Measurements from ENCODE around the gene NUS1.
"Not testable (repeated sequence)": the region's sequence is repeated elsewhere in the genome, so short reads cannot be mapped to it uniquely, and the experiment has no call there.

Gene NUS1

DNA sequence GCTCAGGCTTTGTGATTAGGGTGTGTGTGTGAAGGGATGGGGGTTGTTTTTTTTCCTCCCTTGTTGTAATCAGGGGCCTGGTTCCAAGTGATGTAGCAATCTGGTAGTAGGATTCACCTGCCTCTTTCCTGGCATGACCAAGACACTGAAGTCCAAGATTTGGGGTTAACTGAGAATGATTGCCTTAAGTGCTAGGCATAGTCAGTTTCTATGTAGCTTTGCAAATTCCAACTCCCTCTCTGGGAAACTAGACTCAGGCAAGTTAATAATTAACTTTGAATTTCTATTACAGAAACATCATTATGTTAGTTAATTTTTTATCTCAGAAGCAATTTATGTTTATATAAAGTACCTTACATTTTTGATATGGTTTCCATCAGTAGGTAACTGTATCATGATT lies 43.6 kb downstream of the NUS1 start:
- no peak for DNase-seq

DNA sequence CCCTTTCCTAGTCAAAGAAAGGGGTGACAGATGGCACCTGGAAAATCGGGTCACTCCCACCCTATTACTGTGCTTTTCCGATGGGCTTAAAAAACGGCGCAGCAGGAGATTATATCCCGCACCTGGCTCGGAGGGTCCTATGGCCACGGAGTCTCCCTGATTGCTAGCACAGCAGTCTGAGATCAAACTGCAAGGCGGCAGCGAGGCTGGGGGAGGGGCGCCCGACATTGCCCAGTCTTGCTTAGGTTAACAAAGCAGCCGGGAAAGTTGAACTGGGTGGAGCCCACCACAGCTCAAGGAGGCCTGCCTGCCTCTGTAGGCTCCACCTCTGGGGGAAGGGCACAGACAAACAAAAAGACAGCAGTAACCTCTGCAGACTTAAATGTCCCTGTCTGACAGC lies 46.3 kb downstream of the NUS1 start:
- not testable (repeated sequence) for DNase-seq

DNA sequence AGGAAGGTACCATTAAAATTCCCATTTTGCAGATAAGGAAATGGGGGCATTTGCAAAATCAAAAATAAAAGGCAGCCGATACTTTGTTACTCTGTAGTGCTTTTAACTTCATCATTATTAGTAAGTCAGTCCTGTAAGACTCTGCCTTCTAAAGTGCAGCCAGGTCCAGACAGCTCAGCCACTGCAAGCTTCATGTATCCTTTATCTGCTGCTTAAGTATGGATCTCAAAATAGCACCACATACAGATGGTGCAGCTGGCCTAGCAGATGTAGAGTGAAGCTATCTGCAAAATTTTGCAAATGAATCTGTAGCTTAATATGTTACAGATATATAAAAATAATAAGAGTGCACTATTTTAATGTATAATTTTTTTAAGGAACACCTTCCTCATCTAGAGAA lies 53.4 kb downstream of the NUS1 start:
- no peak for DNase-seq

DNA sequence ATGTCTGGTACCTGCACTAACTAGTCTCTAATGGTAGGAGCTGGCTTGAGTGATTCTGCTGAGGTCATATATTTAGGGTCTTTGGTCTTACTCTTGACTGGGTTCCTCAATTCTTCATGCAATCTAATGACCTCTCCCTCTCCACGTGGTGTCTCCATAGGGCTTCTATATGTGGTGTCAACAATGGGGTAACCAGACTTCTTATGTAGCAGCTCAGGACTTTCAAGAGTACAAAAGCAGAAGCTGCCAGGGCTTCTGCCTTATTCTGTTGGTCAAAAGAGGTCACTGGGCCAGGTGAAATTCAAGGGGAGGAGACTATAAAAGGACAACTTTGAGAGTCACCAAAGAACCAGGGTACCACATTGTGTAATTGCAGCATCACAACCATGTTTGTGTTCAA lies 54.3 kb downstream of the NUS1 start:
- DNase-seq: no peak

DNA sequence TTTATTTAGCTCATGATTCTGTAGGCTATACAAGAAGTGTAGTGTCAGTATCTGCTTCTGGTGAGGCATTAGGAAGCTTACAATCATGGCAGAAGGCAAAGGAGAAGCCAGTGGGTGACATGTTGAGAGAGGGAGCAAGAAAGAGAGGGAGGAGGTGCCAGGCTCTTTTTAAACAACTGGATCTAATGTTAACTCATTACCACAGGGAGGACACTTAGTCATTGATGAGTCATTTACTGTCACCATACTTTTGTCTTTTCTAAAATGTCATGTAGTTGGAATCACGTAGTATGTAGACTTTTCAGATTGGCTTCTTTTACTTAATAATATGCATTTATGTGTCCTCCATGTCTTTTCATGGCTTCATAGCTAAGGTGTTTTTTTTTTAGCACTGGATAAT lies 58.1 kb downstream of the NUS1 start:
- DNase-seq: no peak

DNA sequence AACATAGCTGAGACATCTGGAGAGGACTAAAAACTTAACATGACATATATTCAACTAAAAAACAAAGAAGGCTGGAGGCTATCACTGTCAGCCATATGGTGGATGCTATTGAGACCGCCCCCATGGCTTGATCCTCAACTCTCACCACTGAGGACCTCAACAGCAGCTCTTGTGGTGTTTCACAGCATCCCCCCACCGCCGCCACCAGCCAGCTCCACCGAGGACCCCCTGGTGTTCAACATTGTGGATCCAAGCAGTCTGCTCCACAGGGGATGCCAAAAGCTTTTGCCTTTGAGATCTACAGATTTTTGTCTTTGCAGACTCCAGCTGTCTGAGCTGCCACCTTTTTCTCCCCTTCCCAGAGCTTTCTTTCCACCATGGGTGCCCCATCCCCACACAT lies 64.6 kb downstream of the NUS1 start:
- no peak for DNase-seq

DNA sequence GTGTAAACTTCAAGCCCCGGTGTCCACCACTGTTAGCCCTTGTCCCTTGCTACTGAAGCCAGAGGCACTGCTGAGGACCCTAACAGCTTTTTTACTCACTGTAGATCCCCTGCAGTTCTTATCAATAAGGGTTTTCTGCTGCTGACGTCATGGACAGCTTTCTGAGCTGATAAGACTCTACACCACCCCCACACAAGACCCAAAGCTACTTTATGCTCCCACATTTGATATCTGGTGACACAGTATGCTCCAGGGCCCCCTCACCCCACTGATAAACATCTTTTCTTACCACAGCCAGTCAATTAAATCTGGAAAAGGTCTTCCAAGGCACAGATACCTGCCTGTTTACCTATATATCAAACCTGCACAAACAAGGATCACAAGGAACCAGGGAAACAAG lies 65.3 kb downstream of the NUS1 start:
- DNase-seq: no peak

DNA sequence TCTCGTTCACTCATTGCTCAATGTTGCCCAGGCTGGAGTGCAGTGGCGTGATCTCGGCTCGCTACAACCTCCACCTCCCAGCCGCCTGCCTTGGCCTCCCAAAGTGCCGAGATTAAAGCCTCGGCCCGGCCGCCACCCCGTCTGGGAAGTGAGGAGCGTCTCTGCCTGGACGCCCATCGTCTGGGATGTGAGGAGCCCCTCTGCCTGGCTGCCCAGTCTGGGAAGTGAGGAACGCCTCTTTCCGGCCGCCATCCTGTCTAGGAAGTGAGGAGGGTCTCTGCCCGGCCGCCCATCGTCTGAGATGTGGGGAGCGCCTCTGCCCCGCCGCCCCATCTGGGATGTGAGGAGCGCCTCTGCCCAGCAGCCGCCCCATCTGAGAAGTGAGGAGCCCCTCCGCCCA lies 75.4 kb downstream of the NUS1 start:
- DNase-seq: not testable (repeated sequence)
